GM23338 (cell line): ENCODE measurements around the gene RUSC1. TPM values are rescaled to one million over a fixed set of nuclear protein-coding genes. Genes with fewer than 3 reads are reported as not detected.

Experiments used
- ATAC-seq: fragments of 200-7000 bp; cut with Tn5 transposase; 3 replicates; pipeline ENCODE4 v1.9.1; 2020
- DNase-seq: peaks from one replicate; pipeline ENCODE4 v3.0.0-alpha.2; 2015; ENCODE audit warnings: low spot score
- H2AFZ ChIP-seq: fragments of 200-600 bp; sonication (generic); 2 replicates; pipeline ENCODE4 v1.8.0; 2016; ENCODE audit warnings: antibody characterized with exemption, mild to moderate bottlenecking, moderate library complexity
- H3F3A ChIP-seq: fragments of 200-600 bp; sonication (generic); replicated peaks from 2 replicates; pipeline ENCODE4 v1.8.0; 2017; ENCODE audit warnings: antibody characterized with exemption, mixed run types, low read depth
- H3K27ac ChIP-seq: fragments of 200-600 bp; sonication (generic); 2 replicates; pipeline ENCODE4 v1.6.1; 2016; ENCODE audit warnings: low read depth
- H3K27me3 ChIP-seq: fragments of 200-600 bp; sonication (generic); 2 replicates; pipeline ENCODE4 v1.8.0; 2016; ENCODE audit warnings: mild to moderate bottlenecking, mixed run types, moderate library complexity; ENCODE audit not compliant: insufficient read depth
- H3K36me3 ChIP-seq: fragments of 200-600 bp; sonication (generic); 2 replicates; pipeline ENCODE4 v1.8.0; 2016; ENCODE audit warnings: mild to moderate bottlenecking; ENCODE audit not compliant: insufficient read depth
- H3K4me1 ChIP-seq: fragments of 200-600 bp; sonication (generic); 2 replicates; pipeline ENCODE4 v1.8.0; 2016; ENCODE audit warnings: mild to moderate bottlenecking, moderate library complexity; ENCODE audit not compliant: insufficient read depth
- H3K4me2 ChIP-seq: fragments of 200-600 bp; sonication (generic); 2 replicates; pipeline ENCODE4 v1.7.1; 2017; ENCODE audit warnings: mixed run types
- H3K4me3 ChIP-seq: fragments of 200-600 bp; sonication (generic); 2 replicates; pipeline ENCODE4 v1.6.1; 2016; ENCODE audit warnings: mixed run types
- H3K79me2 ChIP-seq: fragments of 200-600 bp; sonication (generic); replicated peaks from 2 replicates; pipeline ENCODE4 v1.8.0; 2017; ENCODE audit warnings: mild to moderate bottlenecking; ENCODE audit not compliant: insufficient read depth
- H3K9me2 ChIP-seq: fragments of 200-600 bp; sonication (generic); 2 replicates; pipeline ENCODE4 v1.8.0; 2017; ENCODE audit not compliant: insufficient read depth
- H4K20me1 ChIP-seq: fragments of 200-600 bp; sonication (generic); replicated peaks from 2 replicates; pipeline ENCODE4 v1.8.0; 2017; ENCODE audit warnings: mild to moderate bottlenecking; ENCODE audit not compliant: insufficient read depth
- H3K27ac Mint-ChIP-seq: 2 replicates; pipeline ENCODE4 v1.8.0; 2020; ENCODE audit warnings: inconsistent platforms, mild to moderate bottlenecking, moderate library complexity, mixed read lengths
- H3K27me3 Mint-ChIP-seq: 3 replicates; pipeline ENCODE4 v1.8.0; 2022; ENCODE audit warnings: low read depth, mild to moderate bottlenecking, moderate library complexity, mixed read lengths, inconsistent platforms; ENCODE audit not compliant: insufficient read depth, poor library complexity
- H3K36me3 Mint-ChIP-seq: 3 replicates; pipeline ENCODE4 v1.8.0; 2021; ENCODE audit warnings: low read depth, mild to moderate bottlenecking, inconsistent platforms, moderate library complexity, mixed read lengths
- H3K4me1 Mint-ChIP-seq: 3 replicates; pipeline ENCODE4 v1.8.0; 2020; ENCODE audit warnings: mild to moderate bottlenecking, inconsistent platforms, mixed read lengths
- H3K4me3 Mint-ChIP-seq: 3 replicates; pipeline ENCODE4 v1.8.0; 2021; ENCODE audit warnings: moderate library complexity, mild to moderate bottlenecking, inconsistent platforms, mixed read lengths
- H3K9me3 Mint-ChIP-seq: 3 replicates; pipeline ENCODE4 v1.8.0; 2020; ENCODE audit warnings: moderate library complexity, mild to moderate bottlenecking, inconsistent platforms, mixed read lengths
- CREB1 ChIP-seq: fragments of 250-450 bp; sonication (Bioruptor Pico); IDR thresholded peaks from 2 replicates; pipeline ENCODE4 v1.5.0; 2020; ENCODE audit warnings: low read depth, mild to moderate bottlenecking, moderate library complexity
- ETS1 ChIP-seq: IDR thresholded peaks from 2 replicates; pipeline ENCODE4 v1.6.1; 2016; ENCODE audit warnings: antibody characterized with exemption
- EZH2phosphoT487 ChIP-seq: fragments of 200-600 bp; sonication (generic); IDR thresholded peaks from one replicate; pipeline ENCODE4 v1.8.1; 2018; ENCODE audit warnings: antibody characterized with exemption; ENCODE audit not compliant: unreplicated experiment
- JUNB ChIP-seq: IDR thresholded peaks from one replicate; pipeline ENCODE4 v1.6.1; 2016; ENCODE audit warnings: antibody characterized with exemption; ENCODE audit not compliant: unreplicated experiment
- NANOG ChIP-seq: IDR thresholded peaks from 2 replicates; pipeline ENCODE4 v1.6.1; 2016; ENCODE audit warnings: antibody characterized with exemption, borderline replicate concordance
- POLR2AphosphoS5 ChIP-seq: IDR thresholded peaks from 2 replicates; pipeline ENCODE4 v1.6.1; 2016; ENCODE audit warnings: antibody characterized with exemption, low read depth
- STAT1 ChIP-seq: IDR thresholded peaks from one replicate; pipeline ENCODE4 v1.6.1; 2016; ENCODE audit warnings: antibody characterized with exemption; ENCODE audit not compliant: unreplicated experiment
- ZNF114 ChIP-seq: fragments of 250-450 bp; sonication (Bioruptor Pico); IDR thresholded peaks from 2 replicates; pipeline ENCODE4 v1.5.0; 2020; ENCODE audit warnings: mild to moderate bottlenecking, moderate library complexity
- ZNF331 ChIP-seq: fragments of 250-450 bp; sonication (Bioruptor Pico); IDR thresholded peaks from 2 replicates; pipeline ENCODE4 v1.5.0; 2020; ENCODE audit warnings: low read depth, mild to moderate bottlenecking, moderate library complexity
- polyA plus RNA-seq: library from polyadenylated mRNA; unstranded; fragments of >200 nt; fragmentation: Nextera tagmentation; extraction: Ambion mirVana; gene quantifications from 2 replicates; pipeline ENCODE4 v1.2.1, GENCODE V29; 2016
- total RNA-seq: library from RNA; depleted of rRNA; stranded (reverse); fragments of >200 nt; shearing (Covaris generic); gene quantifications from 2 replicates; pipeline ENCODE4 v1.2.3, GENCODE V29; 2014
- TF ChIP-seq, protein P1 (sequence below): fragments of 250-450 bp; sonication (Bioruptor Pico); IDR thresholded peaks from 2 replicates; pipeline ENCODE4 v1.5.0; 2020; ENCODE audit warnings: mild to moderate bottlenecking, moderate library complexity
- TF ChIP-seq, protein P2 (sequence below), 2 experiments: fragments of 200-600 bp in 1 of 2; sonication (generic) in 1 of 2; conservative IDR thresholded peaks; 2 replicates each; pipeline versions ENCODE4 v1.5.1 to v1.6.1; 2016 to 2017; ENCODE audit warnings: antibody characterized with exemption in 2 of 2, low read depth in 2 of 2, mild to moderate bottlenecking in 2 of 2, moderate library complexity in 1 of 2

The RUSC1 gene
- total and polyA plus RNA-seq, 2 experiments from 2014 or later: 53.4 to 87.7 TPM

- no peak for ATAC-seq
- TF ChIP-seq ETS1: no peak
- no peak for TF ChIP-seq CREB1 (CRISPR knock-in tag)
- TF ChIP-seq NANOG: no peak
- Histone ChIP-seq H4K20me1 (no peaks in the 10 kb centered on the region), H3K36me3 (no peaks in the 10 kb centered on the region), H3K9me2 (no peaks in the 10 kb centered on the region), H3K79me2 (no peaks in the 10 kb centered on the region), H2AFZ (no peak overlapping the region), H3K4me3 (no peak overlapping the region), H3K27me3 (no peaks in the 10 kb centered on the region), H3K27ac (no peak overlapping the region), H3K4me1 (peaks cover 16% of the 10 kb centered on the region), H3F3A (peaks cover 11% of the 10 kb centered on the region), H3K4me2 (no peak overlapping the region)
- H3K4me1 Mint-ChIP-seq: peaks cover 12% of the 10 kb centered on the region
- no peak overlapping the region for H3K27ac Mint-ChIP-seq
- DNase-seq: no peak
- peaks cover 4% of the 10 kb centered on the region; the same call in 1 of the 3 replicates for H3K9me3 Mint-ChIP-seq
- H3K4me3 Mint-ChIP-seq: no peak overlapping the region
- H3K36me3 Mint-ChIP-seq: peaks cover 3% of the 10 kb centered on the region; the same call in 2 of the 3 replicates
- H3K27me3 Mint-ChIP-seq: peaks cover 11% of the 10 kb centered on the region
Measured at GRCh38 chr1:155282488-155283091, 38.1 kb upstream of the RUSC1 start.

- H4K20me1 ChIP-seq: no peaks in the 10 kb centered on the region; the same call in 1 of the 2 replicates
- H3K4me3 ChIP-seq: no peak overlapping the region
- no peaks in the 10 kb centered on the region for H3K79me2 ChIP-seq
- Mint-ChIP-seq H3K36me3 (peaks cover 3% of the 10 kb centered on the region; the same call in 2 of the 3 replicates), H3K27me3 (peaks cover 5% of the 10 kb centered on the region), H3K4me3 (no peak overlapping the region), H3K4me1 (peaks cover 2% of the 10 kb centered on the region), H3K9me3 (peaks cover 1% of the 10 kb centered on the region; the same call in 1 of the 3 replicates), H3K27ac (no peak overlapping the region)
- H3K4me1 ChIP-seq: peaks cover 2% of the 10 kb centered on the region; the same call in 1 of the 2 replicates
- H3K4me2 ChIP-seq: no peak overlapping the region
- no peak overlapping the region for H3K27ac ChIP-seq
- 0 out of 2 replicates have a peak, but pooled peaks cover 1% of the 10 kb centered on the region for H3F3A ChIP-seq
- no peaks in the 10 kb centered on the region for H3K36me3 ChIP-seq
- no peak for ATAC-seq
- no peaks in the 10 kb centered on the region for H3K9me2 ChIP-seq
- no peak overlapping the region for H2AFZ ChIP-seq
- no peaks in the 10 kb centered on the region for H3K27me3 ChIP-seq
- DNase-seq: no peak
- no peak for TF ChIP-seq ZNF114 (CRISPR knock-in tag)
- no peak for TF ChIP-seq POLR2AphosphoS5
- TF ChIP-seq STAT1: no peak
- no peak for TF ChIP-seq ZNF331 (CRISPR knock-in tag)
- TF ChIP-seq EZH2phosphoT487: no peak
- no peak for TF ChIP-seq NANOG
- TF ChIP-seq, protein P1, sequence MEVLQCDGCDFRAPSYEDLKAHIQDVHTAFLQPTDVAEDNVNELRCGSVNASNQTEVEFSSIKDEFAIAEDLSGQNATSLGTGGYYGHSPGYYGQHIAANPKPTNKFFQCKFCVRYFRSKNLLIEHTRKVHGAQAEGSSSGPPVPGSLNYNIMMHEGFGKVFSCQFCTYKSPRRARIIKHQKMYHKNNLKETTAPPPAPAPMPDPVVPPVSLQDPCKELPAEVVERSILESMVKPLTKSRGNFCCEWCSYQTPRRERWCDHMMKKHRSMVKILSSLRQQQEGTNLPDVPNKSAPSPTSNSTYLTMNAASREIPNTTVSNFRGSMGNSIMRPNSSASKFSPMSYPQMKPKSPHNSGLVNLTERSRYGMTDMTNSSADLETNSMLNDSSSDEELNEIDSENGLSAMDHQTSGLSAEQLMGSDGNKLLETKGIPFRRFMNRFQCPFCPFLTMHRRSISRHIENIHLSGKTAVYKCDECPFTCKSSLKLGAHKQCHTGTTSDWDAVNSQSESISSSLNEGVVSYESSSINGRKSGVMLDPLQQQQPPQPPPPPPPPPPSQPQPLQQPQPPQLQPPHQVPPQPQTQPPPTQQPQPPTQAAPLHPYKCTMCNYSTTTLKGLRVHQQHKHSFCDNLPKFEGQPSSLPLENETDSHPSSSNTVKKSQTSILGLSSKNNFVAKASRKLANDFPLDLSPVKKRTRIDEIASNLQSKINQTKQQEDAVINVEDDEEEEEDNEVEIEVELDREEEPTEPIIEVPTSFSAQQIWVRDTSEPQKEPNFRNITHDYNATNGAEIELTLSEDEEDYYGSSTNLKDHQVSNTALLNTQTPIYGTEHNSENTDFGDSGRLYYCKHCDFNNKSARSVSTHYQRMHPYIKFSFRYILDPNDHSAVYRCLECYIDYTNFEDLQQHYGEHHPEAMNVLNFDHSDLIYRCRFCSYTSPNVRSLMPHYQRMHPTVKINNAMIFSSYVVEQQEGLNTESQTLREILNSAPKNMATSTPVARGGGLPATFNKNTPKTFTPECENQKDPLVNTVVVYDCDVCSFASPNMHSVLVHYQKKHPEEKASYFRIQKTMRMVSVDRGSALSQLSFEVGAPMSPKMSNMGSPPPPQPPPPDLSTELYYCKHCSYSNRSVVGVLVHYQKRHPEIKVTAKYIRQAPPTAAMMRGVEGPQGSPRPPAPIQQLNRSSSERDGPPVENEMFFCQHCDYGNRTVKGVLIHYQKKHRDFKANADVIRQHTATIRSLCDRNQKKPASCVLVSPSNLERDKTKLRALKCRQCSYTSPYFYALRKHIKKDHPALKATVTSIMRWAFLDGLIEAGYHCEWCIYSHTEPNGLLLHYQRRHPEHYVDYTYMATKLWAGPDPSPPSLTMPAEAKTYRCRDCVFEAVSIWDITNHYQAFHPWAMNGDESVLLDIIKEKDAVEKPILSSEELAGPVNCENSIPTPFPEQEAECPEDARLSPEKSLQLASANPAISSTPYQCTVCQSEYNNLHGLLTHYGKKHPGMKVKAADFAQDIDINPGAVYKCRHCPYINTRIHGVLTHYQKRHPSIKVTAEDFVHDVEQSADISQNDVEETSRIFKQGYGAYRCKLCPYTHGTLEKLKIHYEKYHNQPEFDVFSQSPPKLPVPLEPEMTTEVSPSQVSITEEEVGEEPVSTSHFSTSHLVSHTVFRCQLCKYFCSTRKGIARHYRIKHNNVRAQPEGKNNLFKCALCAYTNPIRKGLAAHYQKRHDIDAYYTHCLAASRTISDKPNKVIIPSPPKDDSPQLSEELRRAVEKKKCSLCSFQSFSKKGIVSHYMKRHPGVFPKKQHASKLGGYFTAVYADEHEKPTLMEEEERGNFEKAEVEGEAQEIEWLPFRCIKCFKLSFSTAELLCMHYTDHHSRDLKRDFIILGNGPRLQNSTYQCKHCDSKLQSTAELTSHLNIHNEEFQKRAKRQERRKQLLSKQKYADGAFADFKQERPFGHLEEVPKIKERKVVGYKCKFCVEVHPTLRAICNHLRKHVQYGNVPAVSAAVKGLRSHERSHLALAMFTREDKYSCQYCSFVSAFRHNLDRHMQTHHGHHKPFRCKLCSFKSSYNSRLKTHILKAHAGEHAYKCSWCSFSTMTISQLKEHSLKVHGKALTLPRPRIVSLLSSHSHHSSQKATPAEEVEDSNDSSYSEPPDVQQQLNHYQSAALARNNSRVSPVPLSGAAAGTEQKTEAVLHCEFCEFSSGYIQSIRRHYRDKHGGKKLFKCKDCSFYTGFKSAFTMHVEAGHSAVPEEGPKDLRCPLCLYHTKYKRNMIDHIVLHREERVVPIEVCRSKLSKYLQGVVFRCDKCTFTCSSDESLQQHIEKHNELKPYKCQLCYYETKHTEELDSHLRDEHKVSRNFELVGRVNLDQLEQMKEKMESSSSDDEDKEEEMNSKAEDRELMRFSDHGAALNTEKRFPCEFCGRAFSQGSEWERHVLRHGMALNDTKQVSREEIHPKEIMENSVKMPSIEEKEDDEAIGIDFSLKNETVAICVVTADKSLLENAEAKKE (CRISPR knock-in tag): no peak
- no peak for TF ChIP-seq CREB1 (CRISPR knock-in tag)
- TF ChIP-seq JUNB: no peak
- TF ChIP-seq, protein P2, sequence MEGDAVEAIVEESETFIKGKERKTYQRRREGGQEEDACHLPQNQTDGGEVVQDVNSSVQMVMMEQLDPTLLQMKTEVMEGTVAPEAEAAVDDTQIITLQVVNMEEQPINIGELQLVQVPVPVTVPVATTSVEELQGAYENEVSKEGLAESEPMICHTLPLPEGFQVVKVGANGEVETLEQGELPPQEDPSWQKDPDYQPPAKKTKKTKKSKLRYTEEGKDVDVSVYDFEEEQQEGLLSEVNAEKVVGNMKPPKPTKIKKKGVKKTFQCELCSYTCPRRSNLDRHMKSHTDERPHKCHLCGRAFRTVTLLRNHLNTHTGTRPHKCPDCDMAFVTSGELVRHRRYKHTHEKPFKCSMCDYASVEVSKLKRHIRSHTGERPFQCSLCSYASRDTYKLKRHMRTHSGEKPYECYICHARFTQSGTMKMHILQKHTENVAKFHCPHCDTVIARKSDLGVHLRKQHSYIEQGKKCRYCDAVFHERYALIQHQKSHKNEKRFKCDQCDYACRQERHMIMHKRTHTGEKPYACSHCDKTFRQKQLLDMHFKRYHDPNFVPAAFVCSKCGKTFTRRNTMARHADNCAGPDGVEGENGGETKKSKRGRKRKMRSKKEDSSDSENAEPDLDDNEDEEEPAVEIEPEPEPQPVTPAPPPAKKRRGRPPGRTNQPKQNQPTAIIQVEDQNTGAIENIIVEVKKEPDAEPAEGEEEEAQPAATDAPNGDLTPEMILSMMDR (conservative IDR thresholded peaks at IDR 0.05; ENCODE audit: low read depth in 2 of 2): no peak
- no peak for TF ChIP-seq ETS1
Measured at GRCh38 chr1:155284476-155284875, 36.2 kb upstream of the RUSC1 start.
